Epithelial cell of esophagus (primary cell): ENCODE measurements around the gene MRPL4.
"Not testable (repeated sequence)": the region's sequence is repeated elsewhere in the genome, so short reads cannot be mapped to it uniquely, and the experiment has no call there.

Experiments
- DNase-seq: peaks from one replicate; pipeline ENCODE4 v3.0.0; 2010; ENCODE audit warnings: low read depth
- H3K4me3 ChIP-seq: 2 replicates; pipeline ENCODE4 v1.5.1; 2011; ENCODE audit warnings: mild to moderate bottlenecking, low read length, control low read depth
- TF ChIP-seq, protein P1 (sequence below): IDR thresholded peaks from 2 replicates; pipeline ENCODE4 v1.5.1; 2011; ENCODE audit warnings: low read depth, mild to moderate bottlenecking, low read length, control low read depth, inconsistent platforms; ENCODE audit not compliant: insufficient read depth; ENCODE audit errors: missing control alignments

The MRPL4 gene

GRCh38 chr19:10228920-10229319 is 23.1 kb upstream of the MRPL4 start:
- TF ChIP-seq, protein P1, sequence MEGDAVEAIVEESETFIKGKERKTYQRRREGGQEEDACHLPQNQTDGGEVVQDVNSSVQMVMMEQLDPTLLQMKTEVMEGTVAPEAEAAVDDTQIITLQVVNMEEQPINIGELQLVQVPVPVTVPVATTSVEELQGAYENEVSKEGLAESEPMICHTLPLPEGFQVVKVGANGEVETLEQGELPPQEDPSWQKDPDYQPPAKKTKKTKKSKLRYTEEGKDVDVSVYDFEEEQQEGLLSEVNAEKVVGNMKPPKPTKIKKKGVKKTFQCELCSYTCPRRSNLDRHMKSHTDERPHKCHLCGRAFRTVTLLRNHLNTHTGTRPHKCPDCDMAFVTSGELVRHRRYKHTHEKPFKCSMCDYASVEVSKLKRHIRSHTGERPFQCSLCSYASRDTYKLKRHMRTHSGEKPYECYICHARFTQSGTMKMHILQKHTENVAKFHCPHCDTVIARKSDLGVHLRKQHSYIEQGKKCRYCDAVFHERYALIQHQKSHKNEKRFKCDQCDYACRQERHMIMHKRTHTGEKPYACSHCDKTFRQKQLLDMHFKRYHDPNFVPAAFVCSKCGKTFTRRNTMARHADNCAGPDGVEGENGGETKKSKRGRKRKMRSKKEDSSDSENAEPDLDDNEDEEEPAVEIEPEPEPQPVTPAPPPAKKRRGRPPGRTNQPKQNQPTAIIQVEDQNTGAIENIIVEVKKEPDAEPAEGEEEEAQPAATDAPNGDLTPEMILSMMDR: peak; percentile 55
- peak; percentile 53 for DNase-seq
- H3K4me3 ChIP-seq: no peak overlapping the region

GRCh38 chr19:10230173-10230860 is 21.7 kb upstream of the MRPL4 start:
- TF ChIP-seq, protein P1: no peak
- no peak for DNase-seq

GRCh38 chr19:10230861-10231611 is 21.0 kb upstream of the MRPL4 start, which contains the start of gene S1PR2:
S1PR2 (minus strand) TSS chr19:10231331; CDS start chr19:10224905, 6,426 bp downstream.
- H3K4me3 ChIP-seq: peak within 1 kb of the TSS; percentile 79
- DNase-seq: peak; percentile 55
- TF ChIP-seq, protein P1: no peak

More at GRCh38 chr19:10230173-10230860, 21.7 kb upstream of the MRPL4 start:
- peak overlapping the region; percentile 79 for H3K4me3 ChIP-seq

DNA sequence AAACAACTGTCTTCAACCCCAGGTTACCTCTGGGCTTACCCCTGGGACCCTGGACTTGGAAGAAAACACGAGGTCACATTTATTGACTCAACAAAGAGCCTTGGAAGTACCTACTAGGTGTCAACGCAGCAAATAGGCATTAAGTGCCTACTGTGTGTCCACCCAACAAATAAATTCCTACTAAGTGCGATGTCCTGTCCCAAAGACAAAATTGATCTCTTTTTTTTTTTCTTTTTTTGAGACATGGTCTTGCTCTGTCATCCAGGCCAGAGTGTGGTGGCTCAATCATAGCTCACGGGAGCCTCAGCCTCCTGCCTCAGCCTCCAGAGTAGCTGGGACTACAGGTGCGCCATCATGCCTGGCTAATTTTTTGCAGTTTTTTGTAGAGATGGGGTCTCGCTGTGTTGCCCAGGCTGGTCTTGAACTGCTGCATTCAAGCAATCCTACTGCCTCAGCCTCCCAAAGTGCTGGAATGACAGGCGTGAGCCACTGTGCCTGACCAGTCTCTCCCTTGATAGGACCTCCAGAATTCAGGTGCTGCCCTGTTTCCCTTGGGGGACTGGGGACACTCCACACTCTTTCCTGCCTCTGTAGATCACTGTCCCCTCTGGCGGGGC is 20.3 kb upstream of the MRPL4 start:
- DNase-seq: no peak
- H3K4me3 ChIP-seq: peak overlapping the region; percentile 79
- TF ChIP-seq, protein P1: no peak

DNA sequence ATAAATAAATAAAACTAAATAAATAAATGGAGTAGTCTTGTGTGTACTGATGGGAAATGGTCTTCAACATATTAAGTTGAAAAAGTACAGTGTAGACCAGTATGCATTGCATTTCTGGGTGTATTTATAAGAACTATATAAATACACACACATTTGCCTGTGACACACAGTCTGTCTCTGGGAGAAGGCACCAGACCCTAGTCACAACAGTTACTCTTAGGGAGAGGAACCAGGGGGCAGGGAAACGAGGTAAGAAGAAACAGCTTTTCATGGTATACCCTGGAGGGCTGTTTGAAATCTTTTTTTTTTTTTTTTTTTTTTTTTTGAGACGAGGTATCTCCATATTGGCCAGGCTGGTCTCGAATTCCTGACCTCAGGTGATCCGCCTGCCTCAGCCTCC is 18.1 kb upstream of the MRPL4 start:
- no peak overlapping the region for H3K4me3 ChIP-seq
- no peak for DNase-seq
- TF ChIP-seq, protein P1: no peak

DNA sequence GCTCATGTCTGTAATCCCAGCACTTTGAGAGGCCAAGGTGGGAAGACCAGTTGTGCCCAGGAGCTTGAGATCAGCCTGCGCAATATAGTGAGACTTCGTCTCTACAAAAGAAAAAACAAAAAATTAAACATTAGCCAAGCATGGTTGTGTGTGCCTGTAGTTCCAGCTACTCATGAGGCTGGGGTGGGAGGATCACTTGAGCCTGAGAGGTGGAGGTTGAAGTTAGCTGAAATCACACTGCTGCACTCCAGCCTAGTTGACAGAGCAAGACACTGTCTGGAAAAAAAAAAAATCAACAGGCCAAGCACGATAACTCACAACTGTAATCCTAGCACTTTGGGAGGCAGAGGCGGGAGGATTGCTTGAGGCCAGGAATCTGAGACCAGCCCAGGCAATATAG is 17.0 kb upstream of the MRPL4 start:
- DNase-seq: no peak
- TF ChIP-seq, protein P1: no peak
- H3K4me3 ChIP-seq: no peak overlapping the region

- not testable (repeated sequence) for H3K4me3 ChIP-seq, DNase-seq
These were observed 16.6 kb upstream of the MRPL4 start for GRCh38 chr19:10235409-10235808.
